NCI-H226 (cell line): Measurements from ENCODE around the gene KCTD5.
A peak's percentile ranks its signal among the peaks of the same experiment; 100 is the strongest.
"Not testable (repeated sequence)": the region's sequence is repeated elsewhere in the genome, so short reads cannot be mapped to it uniquely, and the experiment has no call there.

Experiments used
- DNase-seq: peaks from one replicate; pipeline ENCODE4 v3.0.0-alpha.2; 2015

Gene KCTD5, protein sequence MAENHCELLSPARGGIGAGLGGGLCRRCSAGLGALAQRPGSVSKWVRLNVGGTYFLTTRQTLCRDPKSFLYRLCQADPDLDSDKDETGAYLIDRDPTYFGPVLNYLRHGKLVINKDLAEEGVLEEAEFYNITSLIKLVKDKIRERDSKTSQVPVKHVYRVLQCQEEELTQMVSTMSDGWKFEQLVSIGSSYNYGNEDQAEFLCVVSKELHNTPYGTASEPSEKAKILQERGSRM

DNA sequence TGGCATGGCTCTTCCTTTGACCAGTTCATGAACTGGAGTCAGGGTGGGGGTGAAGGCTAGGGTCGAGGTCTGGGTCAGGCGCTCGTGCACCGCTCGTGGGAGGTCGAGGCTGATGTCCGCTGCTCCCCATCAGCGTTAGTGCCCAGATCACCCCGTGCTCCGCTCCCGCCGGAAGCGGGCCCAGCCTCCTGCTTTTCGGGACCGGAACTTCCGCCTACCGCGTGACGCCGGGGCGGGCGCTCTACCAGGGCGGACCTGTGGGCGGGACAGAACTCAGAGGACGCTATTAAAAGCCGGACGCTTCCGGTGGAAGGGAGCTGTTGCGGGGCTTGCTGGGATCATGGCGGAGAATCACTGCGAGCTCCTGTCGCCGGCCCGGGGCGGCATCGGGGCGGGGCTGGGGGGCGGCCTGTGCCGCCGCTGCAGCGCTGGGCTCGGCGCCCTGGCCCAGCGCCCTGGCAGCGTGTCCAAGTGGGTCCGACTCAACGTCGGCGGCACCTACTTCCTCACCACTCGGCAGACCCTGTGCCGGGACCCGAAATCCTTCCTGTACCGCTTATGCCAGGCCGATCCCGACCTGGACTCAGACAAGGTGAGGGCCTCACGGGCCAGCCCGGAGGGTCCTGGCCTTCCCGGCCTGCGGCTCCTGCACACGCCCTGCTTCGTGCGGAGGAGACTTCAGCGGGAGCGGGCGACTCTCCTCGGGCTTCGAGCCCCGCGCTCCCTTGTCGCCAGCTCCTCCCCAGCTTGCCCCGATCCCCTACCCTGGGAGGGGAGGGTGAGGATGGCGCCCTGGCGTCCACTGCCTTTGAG, at the start of gene KCTD5:
TSS of gene KCTD5 (plus strand) at position 315 of the 813 bp plus-strand sequence. CDS start at position 341, 26 bp downstream.
- peak; percentile 93 for DNase-seq

DNA sequence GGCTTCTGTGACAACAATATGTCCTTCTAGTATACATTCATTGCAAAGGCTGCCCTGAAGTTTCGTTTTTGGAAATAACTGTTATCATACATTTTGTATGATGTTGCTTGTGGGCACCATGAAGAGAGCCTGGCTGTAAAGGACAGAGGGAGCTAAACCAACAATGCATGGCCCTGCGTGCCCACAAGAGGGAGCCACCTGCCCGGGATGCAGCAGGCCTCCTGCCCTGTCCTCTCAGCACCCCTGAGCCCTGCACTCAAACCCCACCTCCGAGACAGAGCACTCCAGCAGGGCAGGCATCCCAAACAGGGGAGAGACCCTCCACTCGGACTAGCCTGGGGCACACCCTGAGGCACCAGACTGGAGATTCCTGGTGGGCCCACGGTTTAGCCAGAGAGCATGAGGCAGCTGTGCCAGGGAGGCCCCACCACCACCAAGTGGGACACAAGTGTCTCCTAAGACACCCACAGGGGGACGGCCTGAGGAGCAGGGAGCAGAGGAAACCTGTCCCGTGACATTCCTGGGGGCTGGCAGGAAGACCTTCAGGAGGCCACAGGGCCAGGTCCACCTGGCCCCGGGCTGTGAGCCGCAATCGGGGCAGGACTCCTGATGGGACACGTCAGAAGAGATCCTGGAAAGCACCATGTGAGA, 43.1 kb upstream of the KCTD5 start:
- DNase-seq = not testable (repeated sequence)

DNA sequence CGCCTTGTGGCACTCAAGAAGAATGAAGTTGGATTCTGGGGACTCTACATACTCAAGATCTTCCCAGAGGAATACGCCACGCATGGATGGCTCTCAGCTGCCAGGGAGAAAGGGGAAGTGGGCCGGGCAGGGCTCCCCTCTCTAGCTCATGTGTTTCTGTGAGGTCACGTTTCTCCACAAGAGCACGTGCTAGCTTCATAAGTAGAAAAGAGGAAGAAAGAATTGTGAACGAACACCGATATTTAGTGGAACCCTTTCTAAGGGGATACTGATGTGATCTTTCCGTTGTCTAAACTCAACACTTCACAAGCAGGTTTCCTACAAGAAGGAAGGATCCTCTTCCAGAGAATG, 42.6 kb upstream of the KCTD5 start:
- not testable (repeated sequence) for DNase-seq

DNA sequence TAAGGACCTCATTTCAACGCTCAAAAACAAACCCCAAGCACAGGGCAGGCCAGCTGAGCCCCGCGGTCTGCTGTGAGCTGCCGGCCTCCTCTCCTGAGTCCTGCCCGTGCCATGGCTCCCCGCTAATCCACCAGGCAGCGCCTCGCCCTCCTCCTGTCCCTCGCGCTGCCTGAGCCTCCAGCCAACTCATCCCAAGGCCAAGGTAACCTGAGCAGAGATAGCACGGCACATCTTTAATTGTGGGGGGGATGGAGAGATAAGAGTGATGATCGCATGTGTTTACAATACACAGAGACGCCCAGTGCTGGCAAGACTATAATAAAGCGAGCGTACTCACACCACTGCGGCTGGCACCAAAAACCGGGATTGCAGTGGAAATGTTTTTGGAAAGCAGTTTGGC, 39.8 kb upstream of the KCTD5 start:
- not testable (repeated sequence) for DNase-seq

DNA sequence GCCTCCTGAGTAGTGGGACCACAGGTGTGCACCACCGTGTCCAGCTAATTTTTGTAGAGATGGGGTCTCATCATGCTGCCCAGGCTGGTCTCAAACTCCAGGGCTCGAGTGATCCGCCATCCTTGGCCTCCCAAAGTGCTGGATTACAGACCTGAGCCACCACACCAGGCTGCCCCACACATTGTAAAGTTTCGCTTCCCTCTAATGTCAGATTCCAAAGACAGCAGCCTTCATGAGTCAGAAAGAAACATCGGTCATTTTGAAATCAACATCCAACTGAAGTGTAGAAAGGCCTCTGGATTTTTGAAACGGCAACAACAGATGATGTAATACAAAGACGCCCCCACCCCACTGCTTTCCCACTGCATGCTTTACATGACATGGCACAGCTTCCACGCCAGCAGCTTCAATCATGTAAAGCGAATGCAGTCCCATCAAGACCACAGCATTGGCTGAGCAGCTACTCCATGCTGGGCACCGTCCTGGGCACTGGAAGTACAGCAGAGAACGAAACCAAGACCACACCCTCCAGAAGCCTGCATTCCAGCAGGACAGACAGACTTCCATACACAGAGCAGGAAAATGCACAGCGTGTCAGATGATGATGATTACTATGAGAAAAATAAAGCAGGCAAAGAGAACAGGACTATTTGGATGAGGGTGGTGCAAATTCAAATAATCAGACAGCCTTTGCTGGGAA, 37.4 kb upstream of the KCTD5 start:
- not testable (repeated sequence) for DNase-seq

DNA sequence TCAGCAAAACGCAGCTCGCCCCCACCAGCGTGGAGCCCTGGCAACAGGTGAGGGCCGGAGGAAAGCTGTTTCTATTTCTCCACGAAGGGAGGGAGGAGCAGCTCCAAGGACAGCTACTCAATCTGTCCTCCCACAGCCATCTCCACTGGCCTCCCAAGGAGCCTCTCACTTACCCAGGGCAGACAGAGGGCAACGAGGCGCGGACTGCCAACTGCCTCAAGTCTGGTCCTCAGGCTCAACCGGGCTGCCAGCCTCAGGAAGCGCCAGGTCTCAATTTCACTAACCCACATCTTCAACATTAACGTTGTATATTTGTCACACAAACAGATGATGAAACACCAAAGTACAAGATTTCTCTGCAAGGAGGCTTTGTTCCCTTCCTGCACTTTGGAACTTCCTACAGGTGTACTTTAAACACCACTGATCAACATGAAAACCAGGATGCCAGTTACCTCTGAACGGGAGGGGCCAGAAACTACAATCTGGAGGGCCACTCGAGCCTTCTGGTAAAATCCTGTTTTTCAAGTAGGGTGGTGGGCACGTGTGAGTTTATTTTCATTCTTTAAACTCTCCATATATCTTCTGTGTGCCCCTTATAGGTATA, 31.0 kb upstream of the KCTD5 start:
- not testable (repeated sequence) for DNase-seq

DNA sequence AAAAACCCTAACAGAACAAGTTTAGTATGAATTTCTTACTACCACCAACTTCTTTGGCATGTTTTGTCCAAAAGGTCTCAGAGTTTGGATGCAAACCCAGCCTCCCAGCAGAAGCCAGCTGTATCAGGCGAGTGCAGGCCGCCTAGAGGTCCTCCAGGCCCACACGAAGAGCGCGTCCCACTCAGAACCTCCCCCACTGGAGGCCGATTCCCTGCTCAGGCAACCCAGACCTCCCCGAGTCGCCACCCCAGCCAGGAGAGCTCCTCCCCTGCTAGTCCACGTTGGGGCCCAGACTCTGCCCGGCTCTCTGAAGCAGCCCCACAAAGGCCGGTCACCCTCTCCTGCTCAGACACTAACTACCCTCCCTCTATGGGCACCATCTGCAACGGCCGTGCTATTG, 28.4 kb upstream of the KCTD5 start:
- not testable (repeated sequence) for DNase-seq

DNA sequence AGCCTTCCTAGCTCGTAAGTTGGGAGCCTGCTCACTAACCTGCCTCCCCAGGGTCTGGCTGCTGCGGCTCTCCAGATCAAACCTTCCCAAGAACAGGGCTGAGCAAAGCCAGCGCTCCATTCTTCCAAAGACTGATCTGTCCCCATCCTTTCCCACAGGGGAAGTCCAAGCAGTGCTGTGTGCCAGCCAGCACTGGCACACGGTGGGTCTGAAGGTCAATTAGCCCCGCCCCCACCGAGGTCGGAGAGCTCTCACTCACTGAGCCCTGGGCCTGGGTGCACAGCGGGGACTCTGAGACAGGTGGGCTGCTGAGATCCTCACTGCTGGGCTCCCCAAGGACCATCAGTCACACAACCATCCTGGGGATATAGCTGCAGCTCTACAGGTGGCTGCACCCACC, 27.4 kb upstream of the KCTD5 start:
- DNase-seq = not testable (repeated sequence)

DNA sequence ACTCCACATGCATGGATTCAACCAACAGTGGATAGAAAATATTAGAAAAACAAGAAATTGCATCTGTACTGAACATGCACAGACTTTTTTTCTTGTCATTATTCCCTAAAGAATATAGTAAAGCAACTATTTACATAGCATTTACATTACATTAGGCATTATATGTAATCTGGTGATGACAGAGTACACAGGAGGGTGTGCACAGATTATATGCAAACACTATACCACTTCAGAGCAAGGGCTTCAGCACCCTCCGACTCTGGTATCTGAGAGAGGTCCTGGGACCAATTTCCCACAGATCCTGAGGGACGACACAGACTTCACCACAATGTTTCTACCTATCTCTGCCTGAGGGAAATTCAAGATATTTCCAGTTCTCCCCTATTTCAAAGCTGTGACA, 25.3 kb upstream of the KCTD5 start:
- no peak for DNase-seq

DNA sequence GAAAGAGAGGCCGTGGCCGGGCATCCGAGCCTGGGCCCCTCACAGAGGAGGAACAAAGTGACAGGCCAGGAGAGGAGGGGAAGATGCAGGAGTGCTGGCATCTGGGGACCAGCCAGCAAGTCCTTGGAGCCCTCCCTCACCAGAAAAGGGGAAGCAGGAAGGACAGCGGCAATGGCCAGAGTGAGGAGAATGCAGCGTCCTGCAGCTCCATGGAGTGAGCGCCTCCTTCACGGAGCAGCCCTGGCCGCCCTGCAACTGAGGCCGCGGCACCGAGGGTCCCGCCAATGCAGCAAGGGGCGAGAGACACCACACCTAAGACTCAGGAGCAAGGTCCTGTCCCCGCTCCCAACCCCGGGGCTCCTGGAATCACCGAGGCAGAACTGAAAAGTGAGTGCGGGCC, 24.5 kb upstream of the KCTD5 start:
- DNase-seq = not testable (repeated sequence)

DNA sequence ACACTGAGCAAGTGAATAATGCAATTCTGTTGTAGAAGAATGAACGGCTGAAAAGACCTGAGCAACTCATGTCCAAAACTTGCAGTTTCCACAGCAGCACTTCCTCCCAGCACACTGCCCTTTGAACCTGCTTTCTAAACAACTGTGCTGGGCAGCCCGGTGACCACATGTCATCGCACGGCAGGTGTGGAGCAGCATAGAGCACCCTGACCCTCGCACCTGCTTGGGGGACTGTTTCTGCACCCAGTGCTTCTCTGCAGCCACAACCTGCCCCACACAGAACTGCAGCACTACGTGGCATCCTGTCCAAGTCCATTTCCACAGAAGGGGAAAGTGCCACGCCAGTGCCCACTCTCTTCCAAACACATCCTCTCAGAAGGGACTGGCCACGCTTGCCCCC, 22.8 kb upstream of the KCTD5 start:
- DNase-seq = not testable (repeated sequence)

DNA sequence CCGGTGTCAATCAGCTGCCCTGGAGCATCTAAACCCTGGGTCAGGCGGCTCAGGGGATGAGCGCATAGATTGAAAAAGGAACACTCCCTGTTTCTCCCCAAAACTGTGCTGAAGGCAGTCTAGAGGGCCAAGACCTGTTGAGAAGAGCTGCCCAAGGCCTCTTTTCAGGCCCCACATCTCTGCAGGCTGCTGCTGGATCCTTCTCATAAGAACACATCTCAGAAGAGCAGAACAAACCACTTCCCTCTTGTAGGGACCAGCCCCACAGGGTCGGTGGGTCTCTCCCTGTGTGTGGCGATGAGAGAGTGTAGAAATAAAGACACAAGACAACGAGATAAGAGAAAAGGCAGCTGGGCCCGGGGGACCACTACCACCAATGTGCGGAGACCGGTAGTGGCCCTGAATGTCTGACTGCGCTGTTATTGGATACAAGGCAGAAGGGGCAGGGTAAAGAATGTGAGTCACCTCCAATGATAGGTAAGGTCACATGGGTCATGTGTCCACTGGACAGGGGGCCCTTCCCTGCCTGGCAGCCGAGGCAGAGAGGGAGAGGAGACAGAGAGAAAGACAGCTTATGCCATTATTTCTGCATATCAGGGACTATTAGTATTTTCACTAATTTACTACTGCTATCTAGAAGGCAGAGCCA, 22.2 kb upstream of the KCTD5 start:
- DNase-seq = not testable (repeated sequence)

DNA sequence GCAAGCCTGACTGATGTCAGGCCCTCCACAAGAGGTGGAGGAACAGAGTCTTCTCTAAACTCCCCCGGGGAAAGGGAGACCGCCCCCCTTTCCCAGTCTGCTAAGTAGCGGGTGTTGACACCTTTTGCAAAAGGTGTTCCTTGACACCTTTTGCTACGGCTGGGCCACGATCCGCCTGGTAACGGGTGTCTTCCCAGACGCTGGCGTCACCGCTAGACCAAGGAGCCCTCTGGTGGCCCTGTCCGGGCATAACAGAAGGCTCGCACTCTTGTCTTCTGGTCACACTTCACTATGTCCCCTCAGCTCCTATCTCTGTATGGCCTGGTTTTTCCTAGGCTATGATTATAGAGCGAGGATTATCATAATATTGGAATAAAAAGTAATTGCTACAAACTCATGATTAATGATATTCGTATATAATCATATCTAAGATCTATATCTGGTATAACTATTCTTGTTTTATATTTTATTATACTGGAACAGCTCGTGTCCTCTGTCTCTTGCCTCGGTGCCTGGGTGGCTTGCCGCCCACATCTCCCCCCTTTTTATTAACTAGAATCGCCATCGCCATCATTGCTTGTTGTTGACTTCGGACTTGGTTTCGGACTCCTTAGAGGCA, 21.5 kb upstream of the KCTD5 start:
- not testable (repeated sequence) for DNase-seq

DNA sequence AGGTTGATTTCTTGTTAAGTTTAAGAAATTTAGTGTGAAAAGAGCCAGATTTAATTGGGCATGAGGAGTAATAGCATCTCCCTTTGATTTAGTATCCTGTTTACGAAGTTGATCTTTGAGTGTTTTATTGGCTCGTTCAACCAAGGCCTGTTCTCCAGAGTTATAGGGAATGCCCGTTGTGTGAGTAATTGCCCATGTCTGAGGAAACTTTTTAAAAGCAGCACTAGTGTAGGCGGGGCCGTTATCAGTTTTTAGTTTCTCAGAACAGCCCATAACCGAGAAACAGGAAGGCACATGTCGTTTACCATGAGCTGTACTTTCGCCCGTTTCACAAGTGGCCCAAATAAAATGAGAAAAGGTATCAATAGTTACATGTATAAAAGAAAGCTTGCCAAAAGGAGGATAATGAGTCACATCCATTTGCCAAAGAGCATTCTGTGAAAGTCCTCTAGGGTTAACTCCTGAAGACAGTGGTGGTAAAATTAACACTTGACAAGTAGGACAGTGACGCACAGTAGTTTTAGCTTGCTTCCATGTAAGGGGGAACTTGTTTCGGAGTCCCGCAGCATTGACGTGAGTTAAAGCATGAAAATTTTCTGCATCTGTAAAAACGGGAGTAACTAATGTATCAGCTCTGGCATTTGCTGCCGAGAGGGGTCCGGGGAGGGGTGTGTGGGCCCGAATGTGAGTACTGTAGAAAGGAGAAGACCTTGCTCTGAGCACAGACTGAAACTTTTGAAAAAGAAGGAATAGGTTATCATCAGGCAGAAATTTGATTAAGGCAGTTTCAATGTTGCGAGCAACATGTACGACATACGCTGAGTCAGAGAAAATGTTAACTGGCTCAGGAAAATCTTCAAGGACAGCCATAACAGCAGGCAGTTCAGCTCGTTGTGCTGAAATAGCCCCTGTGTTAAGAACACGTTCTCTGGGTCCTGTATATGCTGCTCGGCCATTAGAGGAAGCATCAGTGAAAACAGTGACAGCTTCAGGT, 18.5 kb upstream of the KCTD5 start:
- DNase-seq = no peak

DNA sequence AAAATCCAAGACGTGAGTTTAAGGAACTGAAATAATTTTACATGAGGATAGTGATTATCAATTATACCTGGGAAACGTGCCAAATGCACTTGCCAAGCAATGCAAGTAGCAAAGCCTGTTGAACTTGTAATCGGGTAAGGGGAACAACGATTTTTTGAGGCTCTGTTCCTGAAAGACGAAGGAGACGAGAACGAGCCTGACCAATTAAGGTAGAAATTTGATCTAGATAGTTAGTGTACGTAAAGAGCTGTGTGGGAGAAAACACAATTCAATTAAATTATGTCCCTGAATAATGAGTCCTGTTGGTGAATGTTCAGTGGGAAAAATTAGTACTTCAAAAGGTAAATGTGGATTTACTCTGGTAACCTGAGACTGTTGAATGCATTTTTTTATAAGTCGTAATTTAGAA, 17.7 kb upstream of the KCTD5 start:
- DNase-seq = no peak

DNA sequence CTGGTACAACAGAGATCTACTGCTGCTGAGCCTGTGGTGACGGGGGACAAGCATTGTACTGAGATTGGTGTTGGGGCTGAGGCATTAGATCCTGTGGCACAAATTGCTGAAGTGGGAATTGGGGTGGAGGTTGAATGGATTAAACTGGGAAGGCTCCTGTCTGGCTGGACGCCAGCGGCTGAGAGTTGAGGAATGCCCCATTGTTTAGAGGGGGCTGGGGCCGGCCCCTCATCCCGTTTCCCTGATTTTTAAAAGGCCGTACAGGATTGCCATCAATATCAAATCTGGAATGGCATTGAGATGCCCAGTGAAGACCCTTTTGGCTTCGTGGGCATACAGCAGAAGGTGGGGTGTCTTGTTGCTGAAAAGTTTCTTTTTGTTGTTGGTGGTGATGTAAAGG, 15.7 kb upstream of the KCTD5 start:
- not testable (repeated sequence) for DNase-seq

DNA sequence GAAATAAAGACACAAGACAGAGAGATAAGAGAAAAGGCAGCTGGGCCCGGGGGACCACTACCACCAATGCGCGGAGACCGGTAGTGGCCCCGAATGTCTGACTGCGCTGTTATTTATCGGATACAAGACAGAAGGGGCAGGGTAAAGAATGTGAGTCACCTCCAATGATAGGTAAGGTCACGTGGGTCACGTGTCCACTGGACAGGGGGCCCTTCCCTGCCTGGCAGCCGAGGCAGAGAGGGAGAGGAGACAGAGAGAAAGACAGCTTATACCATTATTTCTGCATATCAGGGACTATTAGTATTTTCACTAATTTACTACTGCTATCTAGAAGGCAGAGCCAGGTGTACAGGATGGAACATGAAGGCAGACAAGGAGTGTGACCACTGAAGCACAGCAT, 12.7 kb upstream of the KCTD5 start:
- not testable (repeated sequence) for DNase-seq

DNA sequence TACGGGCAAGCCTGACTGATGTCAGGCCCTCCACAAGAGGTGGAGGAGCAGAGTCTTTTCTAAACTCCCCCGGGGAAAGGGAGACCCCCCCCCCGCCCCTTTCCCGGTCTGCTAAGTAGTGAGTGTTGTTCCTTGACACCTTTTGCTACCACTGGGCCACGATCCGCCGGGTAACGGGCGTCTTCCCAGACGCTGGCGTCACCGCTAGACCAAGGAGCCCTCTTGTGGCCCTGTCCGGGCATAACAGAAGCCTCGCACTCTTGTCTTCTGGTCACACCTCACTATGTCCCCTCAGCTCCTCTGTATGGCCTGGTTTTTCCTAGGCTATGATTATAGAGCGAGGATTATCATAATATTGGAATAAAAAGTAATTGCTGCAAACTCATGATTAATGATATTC, 12.3 kb upstream of the KCTD5 start:
- peak; percentile 16 for DNase-seq

DNA sequence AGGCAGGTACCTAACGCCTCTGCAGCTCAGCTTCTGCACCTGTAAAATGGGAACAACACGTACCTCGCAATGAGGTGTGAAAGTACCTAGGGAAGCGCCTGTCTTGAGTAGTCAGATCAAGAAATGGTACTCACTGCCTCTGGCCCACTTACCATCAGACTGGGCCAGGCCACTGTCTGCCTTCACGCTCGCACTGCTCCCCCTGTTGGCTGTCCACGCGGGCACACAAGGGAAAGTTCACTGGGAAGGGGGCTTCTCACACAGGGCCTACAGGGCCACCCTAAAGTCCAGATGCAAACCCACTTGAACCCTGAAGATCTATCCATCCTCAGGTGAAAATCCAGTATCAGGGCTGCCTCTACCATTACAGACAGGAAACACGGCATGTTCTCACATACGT, 11.1 kb upstream of the KCTD5 start:
- not testable (repeated sequence) for DNase-seq

DNA sequence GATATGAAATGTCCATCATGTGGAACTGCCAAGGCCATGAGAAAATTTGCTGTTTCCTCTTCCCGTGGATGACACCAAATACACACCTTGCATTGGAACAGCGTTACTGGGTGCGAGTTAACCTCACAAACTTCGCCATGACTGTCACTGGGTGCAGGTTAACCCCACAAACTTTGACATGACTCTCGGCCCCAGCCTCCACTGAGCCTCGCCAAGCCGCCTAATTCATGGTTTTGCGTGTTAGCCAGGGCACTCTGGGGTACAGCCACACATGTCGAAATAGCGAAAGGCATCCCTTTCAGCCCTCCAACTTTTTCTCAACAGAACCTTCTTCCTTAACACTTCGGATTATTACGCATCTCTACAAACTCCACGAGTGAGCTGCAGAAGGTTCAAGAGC, 10.6 kb upstream of the KCTD5 start:
- DNase-seq = no peak
